ENCODE results near the gene NOB1.
"Not testable (repeated sequence)": the region's sequence is repeated elsewhere in the genome, so short reads cannot be mapped to it uniquely, and the experiment has no call there.

The NOB1 gene

GRCh38 chr16:69745959-69746358 is 8.8 kb downstream of the NOB1 start:
- no peak overlapping the region for H3K4me3 ChIP-seq (replicated peaks; ENCODE audit: low read depth, low read length)
- no peak for DNase-seq (ENCODE audit: low read depth)
- TF ChIP-seq, protein P1, sequence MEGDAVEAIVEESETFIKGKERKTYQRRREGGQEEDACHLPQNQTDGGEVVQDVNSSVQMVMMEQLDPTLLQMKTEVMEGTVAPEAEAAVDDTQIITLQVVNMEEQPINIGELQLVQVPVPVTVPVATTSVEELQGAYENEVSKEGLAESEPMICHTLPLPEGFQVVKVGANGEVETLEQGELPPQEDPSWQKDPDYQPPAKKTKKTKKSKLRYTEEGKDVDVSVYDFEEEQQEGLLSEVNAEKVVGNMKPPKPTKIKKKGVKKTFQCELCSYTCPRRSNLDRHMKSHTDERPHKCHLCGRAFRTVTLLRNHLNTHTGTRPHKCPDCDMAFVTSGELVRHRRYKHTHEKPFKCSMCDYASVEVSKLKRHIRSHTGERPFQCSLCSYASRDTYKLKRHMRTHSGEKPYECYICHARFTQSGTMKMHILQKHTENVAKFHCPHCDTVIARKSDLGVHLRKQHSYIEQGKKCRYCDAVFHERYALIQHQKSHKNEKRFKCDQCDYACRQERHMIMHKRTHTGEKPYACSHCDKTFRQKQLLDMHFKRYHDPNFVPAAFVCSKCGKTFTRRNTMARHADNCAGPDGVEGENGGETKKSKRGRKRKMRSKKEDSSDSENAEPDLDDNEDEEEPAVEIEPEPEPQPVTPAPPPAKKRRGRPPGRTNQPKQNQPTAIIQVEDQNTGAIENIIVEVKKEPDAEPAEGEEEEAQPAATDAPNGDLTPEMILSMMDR (IDR thresholded peaks at IDR 0.05; ENCODE audit: low read length, missing control alignments): no peak

DNA sequence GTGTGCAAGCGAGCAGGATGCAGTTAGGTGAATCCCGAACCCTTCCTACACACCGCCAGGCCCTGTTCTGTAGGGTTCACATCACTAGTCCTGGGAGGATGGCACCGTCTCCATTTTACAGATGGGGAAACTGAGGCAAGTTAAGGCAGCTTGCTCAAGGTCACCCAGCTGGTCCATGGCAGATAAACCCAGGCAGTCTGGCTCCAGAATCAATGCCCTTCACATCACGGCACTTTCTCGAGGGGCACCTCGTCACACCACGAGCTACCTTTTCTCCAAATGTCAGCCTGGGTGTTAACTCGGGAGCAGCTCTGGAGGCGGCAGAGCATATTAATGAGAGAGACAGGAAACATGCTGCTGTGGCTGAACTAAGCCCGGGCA is 9.5 kb downstream of the NOB1 start:
- DNase-seq (ENCODE audit: low read depth): no peak
- TF ChIP-seq, protein P1 (IDR thresholded peaks at IDR 0.05; ENCODE audit: low read length, missing control alignments): no peak
- H3K4me3 ChIP-seq (replicated peaks; ENCODE audit: low read depth, low read length): no peak overlapping the region

GRCh38 chr16:69744363-69745231 is 10.1 kb downstream of the NOB1 start:
- no peak overlapping the region for H3K4me3 ChIP-seq (replicated peaks; ENCODE audit: low read depth, low read length)
- no peak for DNase-seq (ENCODE audit: low read depth)
- TF ChIP-seq, protein P1 (IDR thresholded peaks at IDR 0.05; ENCODE audit: low read length, missing control alignments): no peak

DNA sequence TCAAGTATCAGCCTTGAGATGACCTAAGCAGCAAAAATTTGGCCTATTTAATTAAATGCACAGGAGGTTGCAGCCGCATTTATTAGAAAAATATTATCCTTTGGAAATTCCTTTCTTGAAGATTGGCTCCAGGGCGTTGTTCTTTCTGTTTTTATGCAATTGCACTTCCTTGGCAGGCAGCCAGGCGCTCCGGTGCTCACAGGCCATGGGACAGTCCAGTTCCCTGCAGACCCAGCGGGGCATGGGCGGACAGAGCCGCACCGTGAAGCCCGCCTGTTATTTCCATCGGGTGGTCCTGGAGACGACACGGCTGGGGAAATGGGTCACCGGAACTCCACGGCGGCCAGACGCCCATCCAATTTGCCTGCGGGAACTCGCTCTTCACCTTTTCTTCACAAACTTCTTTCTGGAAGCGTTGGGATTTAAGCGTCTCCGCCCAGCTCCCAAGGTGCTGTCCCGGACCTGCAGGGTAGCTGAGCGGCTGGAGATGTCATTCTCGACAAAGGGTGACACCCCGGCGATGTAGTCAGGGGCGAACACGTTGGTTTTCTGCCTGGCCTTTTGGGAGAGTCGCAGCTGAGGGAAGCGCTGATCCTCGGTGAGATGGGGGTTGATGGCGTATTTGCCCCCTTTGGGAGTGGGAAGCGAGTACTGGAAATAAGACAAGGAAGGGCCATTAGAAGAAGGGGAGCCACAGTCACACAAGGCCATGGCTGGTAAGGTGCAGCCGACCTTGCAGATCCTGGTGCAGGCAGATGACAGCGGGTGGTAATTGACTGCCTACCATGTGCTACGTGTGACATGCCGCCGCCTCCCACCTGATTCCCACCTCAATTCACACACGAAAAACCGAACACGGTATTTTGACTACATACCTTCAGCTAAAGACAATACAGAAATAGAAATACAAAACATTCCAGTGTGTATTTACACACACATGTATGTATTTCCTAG is 12.5 kb downstream of the NOB1 start:
- DNase-seq (ENCODE audit: low read depth): peak; percentile 61
- TF ChIP-seq, protein P1 (IDR thresholded peaks at IDR 0.05; ENCODE audit: low read length, missing control alignments): no peak
- no peak overlapping the region for H3K4me3 ChIP-seq (replicated peaks; ENCODE audit: low read depth, low read length)

- TF ChIP-seq, protein P1 (IDR thresholded peaks at IDR 0.05; ENCODE audit: low read length, missing control alignments): no peak
- H3K4me3 ChIP-seq (replicated peaks; ENCODE audit: low read depth, low read length): no peak overlapping the region
- DNase-seq (ENCODE audit: low read depth): peak; percentile 35
These were observed 13.2 kb downstream of the NOB1 start for GRCh38 chr16:69741519-69741918.

- TF ChIP-seq, protein P1 (IDR thresholded peaks at IDR 0.05; ENCODE audit: low read length, missing control alignments): no peak
- DNase-seq (ENCODE audit: low read depth): no peak
- H3K4me3 ChIP-seq (replicated peaks; ENCODE audit: low read depth, low read length): no peak overlapping the region
These were observed 22.6 kb downstream of the NOB1 start for GRCh38 chr16:69732101-69732500.

- not testable (repeated sequence) for DNase-seq (ENCODE audit: low read depth); H3K4me3 ChIP-seq (replicated peaks; ENCODE audit: low read depth, low read length)
These were observed 23.4 kb downstream of the NOB1 start for GRCh38 chr16:69731280-69731679.

DNA sequence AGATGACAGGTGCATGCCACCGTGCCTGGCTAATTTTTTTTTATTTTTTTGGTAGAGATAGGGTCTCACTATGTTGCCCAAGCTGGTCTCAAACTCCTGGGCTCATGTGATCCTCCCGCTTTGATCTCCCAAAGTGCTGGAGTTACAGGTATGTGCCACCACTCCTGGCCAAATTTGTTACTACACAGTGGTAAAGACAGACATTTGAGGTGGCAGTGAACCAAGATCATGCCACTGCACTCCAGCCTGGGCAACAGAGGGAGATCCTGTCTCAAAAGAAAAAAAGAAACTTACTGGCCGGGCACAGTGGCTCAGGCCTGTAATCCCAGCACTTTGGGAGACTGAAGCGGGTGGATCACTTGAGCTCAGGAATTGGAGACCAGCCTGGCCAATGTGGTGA is 25.7 kb downstream of the NOB1 start:
- not testable (repeated sequence) for H3K4me3 ChIP-seq (replicated peaks; ENCODE audit: low read depth, low read length); DNase-seq (ENCODE audit: low read depth)

Measured in fibroblast of pulmonary artery (primary cell).